Left forelimb (tissue), 1 donor: ENCODE data around the gene SERPINA9.
"Not testable (repeated sequence)": the region's sequence is repeated elsewhere in the genome, so short reads cannot be mapped to it uniquely, and the experiment has no call there.

Source experiments
- DNase-seq: peaks from one replicate; pipeline ENCODE4 v3.0.0-alpha.2; 2018; ENCODE audit warnings: low spot score

Gene SERPINA9

DNA sequence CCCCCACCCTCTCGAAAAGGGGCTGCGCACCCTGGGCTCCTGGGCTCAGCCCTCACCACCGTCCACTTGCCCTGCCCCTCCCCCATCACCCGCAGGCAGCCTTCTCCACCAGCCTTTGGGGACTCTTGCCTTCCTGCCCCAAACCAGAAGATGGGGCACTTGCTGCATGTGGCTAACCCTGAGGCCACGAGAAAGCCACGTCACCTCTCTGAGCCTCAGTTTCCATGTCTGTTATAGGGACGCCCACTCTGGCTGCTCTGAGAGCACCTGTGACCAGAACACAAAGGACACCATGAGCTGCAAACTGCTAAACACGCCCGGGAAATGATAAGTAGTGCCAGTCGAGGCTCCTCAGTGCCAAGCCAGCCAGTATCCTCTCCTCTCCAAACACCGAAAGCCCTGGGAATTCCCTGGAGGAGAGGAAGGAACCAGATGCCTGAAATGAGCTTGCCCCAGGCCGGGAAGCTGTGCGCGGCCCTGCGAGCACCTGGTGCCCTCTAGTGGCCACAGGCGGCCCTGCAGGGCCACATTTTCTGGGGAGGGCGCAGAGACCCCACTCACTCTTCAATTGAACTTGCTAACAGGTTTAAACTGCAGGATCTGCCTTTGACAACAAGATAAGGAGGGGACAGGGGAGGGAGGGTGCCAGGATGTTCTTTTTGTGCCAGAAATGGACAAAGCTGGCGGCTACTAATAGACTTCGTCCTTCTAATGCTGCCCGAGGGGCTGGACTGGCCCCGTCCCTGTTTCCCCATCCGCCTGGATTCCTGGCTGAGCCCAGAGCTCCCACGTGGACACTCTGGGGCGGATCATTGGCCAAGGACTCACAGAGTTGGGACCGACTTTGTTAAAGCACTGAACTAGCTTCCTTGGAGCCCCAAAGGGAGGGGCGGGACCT lies 10.2 kb upstream of the SERPINA9 start:
- DNase-seq = peak; percentile 72

- no peak for DNase-seq
Observed at GRCh38 chr14:94484481-94484880, 8.5 kb upstream of the SERPINA9 start.

DNA sequence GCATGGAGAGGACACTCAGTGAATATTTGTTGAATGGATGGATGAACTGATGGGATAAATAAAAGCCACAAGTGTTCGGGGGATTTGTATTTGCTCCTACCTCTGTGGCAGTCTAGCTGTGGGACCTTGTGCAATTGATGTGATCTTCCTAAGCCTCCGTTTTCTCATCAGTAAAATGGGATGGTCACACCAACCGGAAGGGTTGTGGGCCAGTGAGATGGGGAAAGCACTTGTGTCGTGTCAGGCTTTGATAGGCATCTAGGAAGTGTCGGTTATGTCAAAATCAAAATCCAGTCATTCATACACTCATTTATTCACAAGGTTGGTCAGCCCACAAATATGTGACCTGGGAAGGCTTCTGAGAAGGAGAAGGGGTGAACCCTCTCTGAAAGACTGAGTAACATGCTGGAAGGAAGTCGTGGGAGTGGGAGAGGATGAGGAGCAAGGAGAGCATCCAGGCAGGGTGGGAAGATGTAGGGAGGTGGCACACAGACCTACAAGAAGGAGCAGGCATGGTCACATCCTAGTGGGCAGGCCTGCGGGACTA lies 7.8 kb upstream of the SERPINA9 start:
- no peak for DNase-seq

GRCh38 chr14:94483071-94483451 lies 7.1 kb upstream of the SERPINA9 start:
- no peak for DNase-seq

GRCh38 chr14:94482132-94483070 lies 6.4 kb upstream of the SERPINA9 start:
- DNase-seq = not testable (repeated sequence)

DNA sequence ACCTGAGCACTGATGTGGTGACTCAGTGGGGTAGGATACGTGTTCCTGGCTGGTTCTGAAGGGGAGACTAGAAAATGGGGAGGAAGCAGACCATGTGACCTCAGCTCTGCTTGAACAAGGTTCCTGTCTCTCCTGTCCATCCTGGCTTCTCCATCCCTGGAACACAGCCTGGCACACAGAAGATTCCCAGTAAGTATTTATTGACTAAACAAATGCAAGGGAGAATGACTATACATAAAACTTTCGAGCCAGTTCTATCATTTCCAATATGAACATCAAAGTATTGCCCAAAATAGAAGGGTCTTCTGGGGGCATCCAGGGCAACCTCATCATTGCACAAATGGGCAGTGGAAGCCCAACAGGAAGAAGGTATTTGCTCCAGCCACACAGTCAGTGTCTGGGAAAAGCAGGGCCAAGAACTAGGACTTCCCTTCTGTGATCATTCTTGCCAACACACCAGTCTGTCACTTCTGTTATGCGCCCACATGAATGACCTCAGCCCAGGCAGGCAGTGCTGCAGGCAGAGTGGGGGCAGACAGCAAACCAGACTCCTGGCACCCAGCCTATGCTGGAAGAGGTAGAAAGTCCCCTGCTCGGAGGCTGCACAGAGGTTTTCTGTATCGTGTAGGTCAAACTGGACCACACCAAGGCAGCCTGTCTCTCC lies 5.6 kb upstream of the SERPINA9 start:
- DNase-seq = no peak

DNA sequence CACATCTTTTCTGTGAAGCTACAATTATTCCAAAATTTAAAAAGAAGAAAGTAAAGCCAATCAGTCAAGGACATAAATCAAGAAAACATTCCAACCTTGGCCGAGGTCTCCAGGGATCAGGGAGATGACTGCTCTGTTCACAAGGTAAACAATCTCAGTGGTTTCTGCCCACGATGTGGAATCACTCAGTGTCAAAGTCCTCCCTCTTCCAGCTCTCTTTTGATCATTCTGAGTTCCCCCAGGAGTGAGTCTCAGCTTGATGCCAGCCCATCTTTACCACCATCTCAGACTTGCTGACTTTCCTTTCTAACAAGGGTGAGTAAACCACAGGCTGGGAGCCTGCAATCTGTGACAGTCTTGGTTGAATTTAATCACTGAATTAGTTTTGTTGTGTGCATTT lies 4.8 kb upstream of the SERPINA9 start:
- DNase-seq = no peak

GRCh38 chr14:94478420-94478819 lies 2.4 kb upstream of the SERPINA9 start:
- DNase-seq = no peak

GRCh38 chr14:94474581-94475031 lies 1.4 kb downstream of the SERPINA9 start:
- DNase-seq = no peak

DNA sequence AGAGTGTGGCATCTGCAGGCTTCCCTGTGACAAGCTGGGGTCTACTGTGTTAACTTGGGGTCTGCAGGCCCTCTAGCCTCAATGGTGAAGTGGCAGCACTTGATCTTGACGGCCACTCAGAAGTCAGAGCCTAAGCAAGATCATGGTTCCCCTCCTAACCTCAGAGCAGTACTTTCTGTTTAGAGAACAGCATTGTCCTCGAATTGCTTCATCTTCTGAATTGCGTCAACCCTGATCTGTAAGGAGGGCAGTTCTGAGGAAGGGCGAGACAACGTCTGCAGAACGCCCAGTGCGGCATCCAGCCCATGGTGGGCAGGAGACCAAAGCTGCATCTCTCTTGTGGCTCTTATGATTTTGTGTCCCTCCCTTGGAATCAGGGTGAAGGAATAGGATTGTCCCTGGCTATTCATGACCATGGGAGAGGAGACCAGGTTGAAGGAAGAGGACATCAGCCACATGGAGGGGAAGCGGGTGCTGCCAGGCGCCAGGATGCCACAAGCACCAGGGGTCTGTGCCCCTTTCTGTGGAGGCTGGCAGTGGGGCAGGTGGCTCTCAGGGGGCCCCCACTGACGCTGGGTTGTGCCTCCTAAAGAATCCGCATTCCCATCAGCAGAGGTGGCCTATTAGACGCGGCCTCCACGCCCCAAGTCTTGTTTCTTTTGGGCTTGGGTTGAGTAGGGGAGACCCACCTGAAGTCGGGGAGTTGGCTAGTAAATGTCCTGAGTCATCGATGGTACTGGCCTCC lies 2.2 kb downstream of the SERPINA9 start:
- no peak for DNase-seq

DNA sequence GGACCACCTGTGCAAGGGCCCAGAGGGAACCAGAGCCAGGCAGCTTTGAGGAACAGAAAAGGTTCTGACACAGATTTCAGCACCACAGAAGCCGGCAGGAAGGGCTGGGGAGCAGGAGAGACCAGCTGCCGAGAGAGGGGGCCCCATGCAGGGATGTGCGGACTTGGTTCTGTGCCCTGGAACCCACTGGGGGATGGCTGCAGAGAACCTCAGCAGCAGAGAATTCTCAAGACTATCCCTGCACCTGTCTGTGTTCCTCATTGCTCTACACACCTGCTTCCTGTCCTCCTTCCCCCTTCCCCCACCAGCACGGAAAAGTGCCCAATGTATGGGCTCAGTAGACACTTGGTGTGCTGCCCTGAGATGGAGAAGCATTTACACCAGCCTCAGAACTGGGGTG lies 3.2 kb downstream of the SERPINA9 start:
- no peak for DNase-seq

DNA sequence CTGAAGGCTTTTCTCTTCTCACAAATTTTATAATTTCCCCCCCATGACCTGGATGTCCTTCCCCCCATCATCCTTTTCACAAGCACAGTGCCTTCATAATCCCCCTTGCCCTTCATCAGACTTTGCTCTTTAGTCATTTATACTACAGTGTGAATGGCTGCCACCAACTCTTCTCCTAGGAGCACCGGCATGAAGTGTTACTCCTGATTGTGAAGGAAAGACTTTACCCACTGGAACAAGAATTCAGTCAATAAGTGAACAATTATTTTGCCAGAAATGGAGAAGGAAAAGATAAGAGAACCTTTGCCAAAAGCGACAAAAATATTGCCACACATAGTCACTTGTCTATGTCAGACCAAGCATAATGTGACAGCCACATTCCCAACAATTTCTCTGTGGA lies 5.0 kb downstream of the SERPINA9 start:
- no peak for DNase-seq

DNA sequence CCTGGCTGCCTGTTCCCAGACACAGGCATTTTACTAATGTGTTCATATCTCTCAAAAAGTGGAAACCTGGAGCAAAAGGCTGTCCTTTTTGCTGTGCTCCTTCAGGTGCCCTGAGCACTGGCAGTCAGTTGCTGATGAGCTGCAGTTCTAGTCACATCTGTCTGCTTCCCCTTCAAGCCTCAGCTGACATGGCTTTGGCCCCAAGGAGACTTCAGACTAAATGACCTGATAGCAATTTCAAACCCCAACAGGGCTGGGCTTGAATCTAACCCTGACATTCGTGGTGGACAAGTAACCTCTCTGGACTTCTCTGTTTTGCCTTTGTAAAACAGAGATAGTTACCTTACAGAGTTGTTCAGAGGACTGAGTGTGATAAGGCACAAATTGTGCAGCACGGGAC lies 5.7 kb downstream of the SERPINA9 start:
- DNase-seq = no peak

GRCh38 chr14:94469261-94469660 lies 6.7 kb downstream of the SERPINA9 start:
- no peak for DNase-seq

- no peak for DNase-seq
Observed at GRCh38 chr14:94467728-94468520, 8.1 kb downstream of the SERPINA9 start.

- no peak for DNase-seq
Observed at GRCh38 chr14:94466706-94467370, 9.2 kb downstream of the SERPINA9 start.

DNA sequence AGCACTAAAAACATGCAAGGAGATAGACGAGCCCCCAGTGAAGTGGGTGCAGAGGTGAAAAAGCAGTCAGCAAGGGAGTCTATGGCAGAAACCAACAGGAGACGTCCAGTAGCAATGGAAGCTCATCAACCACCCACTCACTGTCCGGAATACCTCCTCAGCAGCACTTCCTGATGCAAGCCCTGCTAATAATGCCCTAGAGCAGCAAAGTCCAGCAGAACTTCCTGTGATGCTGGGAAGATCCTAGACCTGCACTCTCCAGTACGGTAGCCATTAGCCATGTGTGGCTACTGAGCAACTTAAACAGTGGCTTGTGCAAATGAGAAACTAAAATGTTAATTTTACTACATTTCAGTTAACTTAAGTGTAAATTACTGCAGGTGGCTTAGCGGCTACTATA lies 11.0 kb downstream of the SERPINA9 start:
- peak; percentile 30 for DNase-seq

DNA sequence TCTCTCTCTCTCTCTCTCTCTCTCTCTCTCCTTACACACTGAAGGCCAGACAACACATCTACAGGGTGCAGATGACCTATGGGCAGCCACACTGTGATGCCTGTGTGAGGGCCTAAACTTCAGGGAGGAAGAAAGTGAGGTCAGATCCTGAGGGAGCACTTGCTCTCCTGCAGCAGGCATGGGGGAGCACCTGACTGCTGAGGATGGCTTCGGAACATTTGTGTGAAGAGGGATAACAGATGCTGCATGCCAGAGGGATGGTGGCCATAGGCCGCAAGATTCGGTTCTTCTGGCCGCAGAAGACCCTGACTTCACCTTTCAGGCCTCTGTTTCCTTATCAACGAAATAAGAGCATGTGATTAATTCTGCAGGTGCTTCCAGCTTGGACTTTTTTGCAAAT lies 11.7 kb downstream of the SERPINA9 start:
- DNase-seq = peak; percentile 34

- no peak for DNase-seq
Observed at GRCh38 chr14:94462763-94463572, 13.0 kb downstream of the SERPINA9 start.
